Cardiac fibroblast (primary cell): ENCODE measurements around the gene DCTN3.

Experiments used
- DNase-seq, 2 donors: peaks; one replicate each; pipeline versions ENCODE4 v3.0.0 to v3.0.0-alpha.2; 2010; ENCODE audit warnings: low read depth in 2 of 2
- H3K4me3 ChIP-seq, 2 donors: replicated peaks in 1 of 2; 1 replicate in 1 of 2; 2 replicates in 1 of 2; pipeline ENCODE4 v1.5.1; 2011; ENCODE audit warnings: low read depth in 2 of 2, low read length in 2 of 2, mild to moderate bottlenecking in 2 of 2, moderate library complexity in 1 of 2
- CTCF ChIP-seq: IDR thresholded peaks from one replicate; pipeline ENCODE4 v1.5.1; 2011; ENCODE audit warnings: low read depth, mild to moderate bottlenecking, low read length, inconsistent platforms

The DCTN3 gene

GRCh38 chr9:34620061-34620994 is at the start of gene DCTN3:
TSS of gene DCTN3 (minus strand) at chr9:34620495. CDS start at chr9:34620464, 31 bp downstream.
- DNase-seq: peak; percentile 96 to 97
- peak within 1 kb of the TSS; percentile 90 to 92 for H3K4me3 ChIP-seq
- no peak for TF ChIP-seq CTCF

- peak overlapping the region; percentile 80 to 87 for H3K4me3 ChIP-seq
- TF ChIP-seq CTCF: no peak
- DNase-seq: peak; percentile 96 to 98
These were observed 45.3 kb upstream of the DCTN3 start for GRCh38 chr9:34665381-34666250.

- peak overlapping the region; percentile 61 to 62 for H3K4me3 ChIP-seq
- no peak for TF ChIP-seq CTCF
- no peak for DNase-seq
These were observed 44.7 kb upstream of the DCTN3 start for GRCh38 chr9:34665067-34665380.

GRCh38 chr9:34664281-34665066 is 44.2 kb upstream of the DCTN3 start:
- peak overlapping the region; percentile 61 to 62 for H3K4me3 ChIP-seq
- peak; percentile 93 for TF ChIP-seq CTCF
- DNase-seq: peak; percentile 80 to 87

GRCh38 chr9:34663303-34663605 is 43.0 kb upstream of the DCTN3 start:
- no peak overlapping the region for H3K4me3 ChIP-seq
- TF ChIP-seq CTCF: no peak
- DNase-seq: no peak

- DNase-seq: no peak
- TF ChIP-seq CTCF: no peak
- H3K4me3 ChIP-seq: no peak within 1 kb of the TSS
These were observed 42.4 kb upstream of the DCTN3 start, which contains the start of gene CCL27 for GRCh38 chr9:34662526-34663302. TSS of gene CCL27 (minus strand) at chr9:34662657. CDS start at chr9:34662633, 24 bp downstream.
